NOMO-1 (cell line): ENCODE measurements around the gene PKNOX2.

Experiments used
- DNase-seq, 2 experiments: peaks; one replicate each; lab custom pipeline; 2025; ENCODE audit not compliant: unreplicated experiment in 2 of 2; lab: John Stamatoyannopoulos, UW

PKNOX2 gene

GRCh38 chr11:125257190-125257579, 92.6 kb downstream of the PKNOX2 start:
- no peak for DNase-seq

DNA sequence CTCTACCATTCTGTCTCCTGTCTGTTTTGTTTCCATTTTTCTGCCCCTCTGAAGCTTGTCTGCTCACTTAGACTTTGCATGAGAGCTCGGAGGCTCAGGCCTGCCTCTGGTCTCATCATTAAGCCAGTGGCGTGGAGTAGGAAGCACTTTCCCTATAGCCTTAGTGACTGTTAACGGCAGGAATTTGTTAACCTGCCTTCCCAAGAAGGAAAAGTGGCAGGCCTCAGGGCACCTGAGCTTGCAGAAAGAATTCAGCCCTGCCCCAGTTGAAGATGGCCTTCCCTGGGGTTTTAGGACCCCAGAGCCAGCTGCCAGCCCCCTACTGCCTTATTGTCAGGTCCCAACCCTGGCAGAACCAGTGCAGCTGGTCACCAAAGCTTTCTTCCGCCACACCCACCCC, 93.2 kb downstream of the PKNOX2 start:
- DNase-seq: no peak

DNA sequence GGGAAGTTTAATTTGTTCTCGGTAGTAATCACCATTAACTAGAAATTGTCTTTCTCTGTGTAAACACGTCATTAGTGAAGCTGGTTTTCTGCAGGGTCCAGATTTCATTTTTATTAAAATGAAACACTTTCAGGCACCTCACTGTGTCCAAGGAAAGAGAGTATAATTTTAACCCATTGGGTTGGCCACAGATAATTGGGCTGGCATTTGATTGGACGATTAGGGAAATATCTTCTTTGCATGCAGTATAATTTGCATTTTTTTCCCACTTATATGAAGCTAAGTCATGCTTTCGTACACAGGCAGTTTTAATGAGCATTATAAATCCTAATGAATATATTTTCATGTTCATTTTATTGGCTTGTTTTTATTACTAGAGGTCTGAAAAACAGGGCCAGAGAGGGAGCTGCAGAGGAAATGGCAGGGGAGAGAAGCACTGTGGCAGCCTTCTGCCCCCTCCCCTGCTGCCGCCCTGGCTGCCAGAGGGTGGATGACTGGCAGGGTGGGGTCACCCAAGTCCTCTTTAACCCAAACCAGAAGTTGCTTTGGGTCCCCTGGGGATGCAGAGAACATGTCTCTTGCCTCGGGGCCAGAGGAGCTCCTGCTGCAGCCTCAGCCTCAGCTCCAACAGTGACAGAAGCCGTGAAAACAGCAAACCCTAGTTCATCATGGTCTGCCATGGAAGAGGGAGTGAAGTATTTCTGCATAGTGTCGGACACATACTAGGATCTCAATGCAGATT, 93.9 kb downstream of the PKNOX2 start:
- DNase-seq: no peak

GRCh38 chr11:125261588-125261987, 97.0 kb downstream of the PKNOX2 start:
- no peak for DNase-seq

- no peak for DNase-seq
These were observed 97.8 kb downstream of the PKNOX2 start for GRCh38 chr11:125262194-125262829.

DNA sequence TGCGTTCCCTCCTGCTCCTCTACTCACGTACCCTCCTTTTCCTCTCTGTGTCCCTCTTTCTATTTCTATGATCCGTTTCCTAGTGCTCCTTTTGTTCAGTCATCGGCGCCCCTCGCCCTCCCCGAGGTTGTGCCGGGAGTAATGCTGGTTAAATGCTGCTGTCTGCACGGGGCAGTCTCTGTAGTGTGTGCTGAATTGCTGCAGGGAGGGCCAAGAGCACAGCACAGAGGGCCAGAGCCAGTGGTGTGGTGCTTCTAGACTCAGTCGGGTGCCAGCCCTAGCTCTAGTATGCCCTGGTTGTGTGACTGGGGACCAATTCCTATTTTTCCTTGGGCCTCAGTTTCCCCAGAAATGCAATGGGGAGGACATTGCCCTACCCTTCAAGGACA, 98.3 kb downstream of the PKNOX2 start:
- no peak for DNase-seq

- DNase-seq: no peak
These were observed 98.8 kb downstream of the PKNOX2 start for GRCh38 chr11:125263268-125263790.

GRCh38 chr11:125264100-125265022, 99.8 kb downstream of the PKNOX2 start:
- no peak for DNase-seq

GRCh38 chr11:125267548-125267947, 103.0 kb downstream of the PKNOX2 start:
- no peak for DNase-seq

DNA sequence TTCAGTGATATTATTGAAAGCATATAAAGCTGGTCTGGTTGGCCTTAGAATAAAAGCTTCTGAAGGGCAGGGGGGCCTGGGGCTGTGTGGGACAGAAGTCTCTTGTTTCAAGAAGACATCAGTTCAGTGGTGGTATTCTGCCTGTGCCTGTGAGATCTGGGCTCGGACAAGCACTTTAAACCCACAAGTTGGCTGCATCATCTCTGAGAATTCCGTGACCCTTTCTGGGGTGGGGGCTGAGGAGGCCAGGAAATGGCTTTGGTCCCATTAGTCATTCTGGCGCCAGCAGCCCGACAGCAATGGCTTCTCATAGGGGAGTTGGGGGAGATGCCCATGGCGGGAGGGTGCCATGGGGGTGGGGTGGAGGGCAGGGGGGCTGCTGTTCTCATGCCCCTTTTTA, 104.1 kb downstream of the PKNOX2 start:
- no peak for DNase-seq

- no peak for DNase-seq
These were observed 105.6 kb downstream of the PKNOX2 start for GRCh38 chr11:125270106-125270505.

- no peak for DNase-seq
These were observed 106.2 kb downstream of the PKNOX2 start for GRCh38 chr11:125270711-125271110.

- no peak for DNase-seq
These were observed 107.0 kb downstream of the PKNOX2 start for GRCh38 chr11:125271483-125272091.

- DNase-seq: no peak
These were observed 107.5 kb downstream of the PKNOX2 start for GRCh38 chr11:125272092-125272491.

DNA sequence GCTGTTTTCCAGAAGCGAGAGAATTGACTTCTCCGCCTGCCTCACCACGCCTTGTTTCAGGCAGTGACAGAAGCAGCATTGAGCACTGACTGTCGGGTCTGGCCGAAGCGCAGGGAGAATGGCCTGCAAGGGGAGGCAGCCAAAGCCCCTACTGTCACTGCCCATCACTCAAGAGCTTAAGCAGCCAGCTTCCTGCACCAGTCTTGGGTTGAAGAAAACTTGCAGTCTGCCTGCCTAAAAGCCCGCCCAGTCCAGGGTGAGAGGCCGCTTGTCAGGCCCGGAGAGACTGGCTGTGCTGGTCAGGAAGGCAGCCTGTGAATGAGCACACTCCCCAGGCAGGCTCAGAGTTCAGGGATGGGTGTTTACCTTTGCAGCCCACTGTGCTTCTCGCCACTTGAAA, 108.3 kb downstream of the PKNOX2 start:
- no peak for DNase-seq

GRCh38 chr11:125273519-125274000, 109.0 kb downstream of the PKNOX2 start:
- DNase-seq: no peak

DNA sequence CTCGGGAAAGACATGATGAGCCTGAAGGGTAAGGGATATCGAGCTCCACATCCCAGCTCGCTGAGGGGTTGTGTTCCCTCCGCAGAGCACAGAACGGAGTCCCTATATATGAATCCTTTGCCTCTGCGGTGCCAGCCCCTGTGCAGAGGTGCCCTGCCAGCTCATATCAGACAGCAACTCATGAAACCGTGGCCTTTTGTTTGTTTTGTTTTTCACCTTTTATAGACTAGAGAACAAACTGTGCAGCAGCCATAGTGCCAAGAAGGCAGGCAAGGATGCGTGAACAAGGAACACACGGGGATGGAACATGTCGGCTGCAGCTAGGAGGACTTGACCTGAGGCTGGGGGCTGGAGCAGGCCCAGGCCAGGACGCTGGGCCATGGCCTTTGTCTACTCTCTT, 109.8 kb downstream of the PKNOX2 start:
- no peak for DNase-seq

- no peak for DNase-seq
These were observed 110.2 kb downstream of the PKNOX2 start for GRCh38 chr11:125274774-125275173.

GRCh38 chr11:125275905-125276618, 111.5 kb downstream of the PKNOX2 start:
- DNase-seq: no peak

GRCh38 chr11:125276619-125276976, 112.0 kb downstream of the PKNOX2 start:
- no peak for DNase-seq
